SK-N-SH (cell line): ENCODE data around the gene MALAT1. TPM values are rescaled to one million over a fixed set of nuclear protein-coding genes. Genes with fewer than 3 reads are reported as not detected.

Source experiments
- CTCF ChIA-PET: fragments of 300-600, 350-600 bp; formaldehyde crosslinking; extraction: SDS; loops from one replicate; lab custom pipeline; 2021; lab: Yijun Ruan, JAX
- POLR2A ChIA-PET: fragments of 350-600 bp; sonication (Branson Sonifier 250); formaldehyde crosslinking; extraction: SDS; loops from one replicate; lab custom pipeline; 2020; ENCODE audit warnings: antibody characterized with exemption, inconsistent platforms; lab: Yijun Ruan, JAX
- DNase-seq: peaks from one replicate; pipeline ENCODE4 v3.0.0; 2012
- H2AFZ ChIP-seq: fragments of 200-600 bp; sonication (generic); 2 replicates; pipeline ENCODE4 v1.8.1; 2016; ENCODE audit warnings: antibody characterized with exemption, mild to moderate bottlenecking, low read depth
- H3F3A ChIP-seq: fragments of 200-600 bp; sonication (generic); replicated peaks from 2 replicates; pipeline ENCODE3; 2016; ENCODE audit warnings: antibody characterized with exemption, mild to moderate bottlenecking; ENCODE audit not compliant: insufficient read depth
- H3K27ac ChIP-seq, 2 experiments: fragments of 200-500 bp in 1 of 2; fragments of 200-600 bp in 1 of 2; sonication (Bioruptor generic) in 1 of 2; sonication (generic), shearing (Covaris generic) in 1 of 2; 2 replicates each; pipeline versions ENCODE4 v1.5.1 to v1.6.1; 2014 to 2016; ENCODE audit warnings: low read depth in 2 of 2, inconsistent platforms in 1 of 2, low read length in 1 of 2, mild to moderate bottlenecking in 1 of 2, mixed read lengths in 1 of 2
- H3K27me3 ChIP-seq: fragments of 200-600 bp; sonication (generic), shearing (Covaris generic); 2 replicates; pipeline ENCODE4 v1.6.1; 2016; ENCODE audit warnings: mixed run types; ENCODE audit not compliant: insufficient read depth
- H3K36me3 ChIP-seq, 2 experiments: fragments of 200-500 bp in 1 of 2; fragments of 200-600 bp in 1 of 2; sonication (Bioruptor generic) in 1 of 2; sonication (generic) in 1 of 2; replicated peaks in 1 of 2; 2 replicates each; pipeline versions ENCODE3 to v1.5.1; 2014 to 2016; ENCODE audit warnings: low read length in 1 of 2, mild to moderate bottlenecking in 1 of 2; ENCODE audit not compliant: insufficient read depth in 2 of 2, control insufficient read depth in 1 of 2
- H3K4me1 ChIP-seq, 2 experiments: fragments of 200-500 bp in 1 of 2; fragments of 200-600 bp in 1 of 2; sonication (Bioruptor generic) in 1 of 2; sonication (generic), shearing (Covaris generic) in 1 of 2; 2 replicates each; pipeline versions ENCODE4 v1.5.1 to v1.6.1; 2014 to 2016; ENCODE audit warnings: low read depth in 1 of 2, low read length in 1 of 2, mixed run types in 1 of 2; ENCODE audit not compliant: insufficient read depth in 2 of 2, control insufficient read depth in 1 of 2
- H3K4me2 ChIP-seq: fragments of 200-600 bp; sonication (generic), shearing (Covaris generic); 2 replicates; pipeline ENCODE4 v1.6.1; 2017; ENCODE audit warnings: mixed run types
- H3K4me3 ChIP-seq, 2 experiments: fragments of 200-500 bp in 1 of 2; fragments of 200-600 bp in 1 of 2; sonication (Bioruptor generic) in 1 of 2; sonication (generic), shearing (Covaris generic) in 1 of 2; 2 replicates each; pipeline versions ENCODE4 v1.5.1 to v1.8.1; 2014 to 2016; ENCODE audit warnings: low read depth in 2 of 2, inconsistent platforms in 1 of 2, low read length in 1 of 2, mild to moderate bottlenecking in 1 of 2, mixed read lengths in 1 of 2, moderate library complexity in 1 of 2
- H3K79me2 ChIP-seq: fragments of 200-600 bp; sonication (generic); 2 replicates; pipeline ENCODE4 v1.8.1; 2017; ENCODE audit warnings: mild to moderate bottlenecking; ENCODE audit not compliant: insufficient read depth
- H3K9ac ChIP-seq: fragments of 200-600 bp; sonication (generic); 2 replicates; pipeline ENCODE4 v1.6.1; 2017; ENCODE audit warnings: mixed run types
- H3K9me2 ChIP-seq: fragments of 200-600 bp; sonication (generic); 2 replicates; pipeline ENCODE4 v1.6.1; 2017; ENCODE audit warnings: mixed run types
- H3K9me3 ChIP-seq: fragments of 200-600 bp; sonication (generic); 2 replicates; pipeline ENCODE4 v1.6.1; 2017; ENCODE audit warnings: mixed run types, mild to moderate bottlenecking, moderate library complexity
- H4K20me1 ChIP-seq: fragments of 200-600 bp; sonication (generic); 2 replicates; pipeline ENCODE4 v1.6.1; 2017; ENCODE audit warnings: mild to moderate bottlenecking, mixed run types; ENCODE audit not compliant: insufficient read depth
- CHD2 ChIP-seq: fragments of 150-350 bp; IDR thresholded peaks from 2 replicates; pipeline ENCODE4 v1.6.1; 2018; ENCODE audit warnings: low read length; ENCODE audit not compliant: partially characterized antibody
- CTCF ChIP-seq: fragments of 200-600 bp; sonication (generic); IDR thresholded peaks from 2 replicates; pipeline ENCODE4 v1.6.1; 2017; ENCODE audit warnings: antibody characterized with exemption, mild to moderate bottlenecking, moderate library complexity
- ELF1 ChIP-seq: IDR thresholded peaks from 2 replicates; pipeline ENCODE4 v1.4.0; 2012
- EP300 ChIP-seq, 2 experiments: IDR thresholded peaks; 2 replicates each; pipeline versions ENCODE4 v1.4.0 to v1.6.1; 2012; ENCODE audit warnings: borderline replicate concordance in 1 of 2, low read depth in 1 of 2, low read length in 1 of 2
- FOXJ3 ChIP-seq: sonication (generic); formaldehyde crosslinking; IDR thresholded peaks from 2 replicates; pipeline ENCODE4 v1.5.1; 2020; ENCODE audit warnings: mild to moderate bottlenecking, missing genetic modification reagents
- FOXM1 ChIP-seq: IDR thresholded peaks from 2 replicates; pipeline ENCODE4 v1.4.0; 2012; ENCODE audit warnings: low read depth, mild to moderate bottlenecking
- GABPA ChIP-seq: IDR thresholded peaks from 2 replicates; pipeline ENCODE4 v1.4.0; 2012; ENCODE audit warnings: low read depth, mild to moderate bottlenecking
- GATA2 ChIP-seq: sonication (generic); formaldehyde crosslinking; IDR thresholded peaks from 2 replicates; pipeline ENCODE4 v1.5.0; 2020; ENCODE audit warnings: mild to moderate bottlenecking, missing genetic modification reagents
- IRF3 ChIP-seq: fragments of 150-350 bp; IDR thresholded peaks from 2 replicates; pipeline ENCODE4 v1.6.1; 2016; ENCODE audit warnings: mild to moderate bottlenecking, low read depth, low read length
- JUND ChIP-seq: IDR thresholded peaks from 2 replicates; pipeline ENCODE4 v1.4.0; 2012
- NFIC ChIP-seq: IDR thresholded peaks from 2 replicates; pipeline ENCODE4 v1.4.0; 2012; ENCODE audit warnings: borderline replicate concordance
- POLR2AphosphoS5 ChIP-seq: IDR thresholded peaks from 2 replicates; pipeline ENCODE4 v1.6.1; 2012; ENCODE audit warnings: low read depth, low read length
- RAD21 ChIP-seq: IDR thresholded peaks from 2 replicates; pipeline ENCODE4 v1.6.1; 2012; ENCODE audit warnings: mild to moderate bottlenecking, low read length
- SIN3A ChIP-seq: IDR thresholded peaks from 2 replicates; pipeline ENCODE4 v1.6.1; 2012; ENCODE audit warnings: low read depth, mild to moderate bottlenecking, low read length, moderate library complexity, borderline replicate concordance
- TAF1 ChIP-seq: IDR thresholded peaks from 2 replicates; pipeline ENCODE4 v1.6.1; 2012; ENCODE audit warnings: low read depth, mild to moderate bottlenecking, low read length, moderate library complexity, borderline replicate concordance
- TEAD4 ChIP-seq: IDR thresholded peaks from 2 replicates; pipeline ENCODE4 v1.4.0; 2012; ENCODE audit warnings: mild to moderate bottlenecking, borderline replicate concordance; ENCODE audit not compliant: insufficient read depth
- USF1 ChIP-seq: IDR thresholded peaks from 2 replicates; pipeline ENCODE4 v1.4.0; 2012; ENCODE audit warnings: low read depth, borderline replicate concordance
- YY1 ChIP-seq: IDR thresholded peaks from 2 replicates; pipeline ENCODE4 v1.4.0; 2012; ENCODE audit warnings: low read depth, mild to moderate bottlenecking
- WGBS: methylation state at CpG from one replicate; pipeline ENCODE4 v1.1.6; 2017; ENCODE audit warnings: low lambda C conversion rate; 5-methylcytosine and 5-hydroxymethylcytosine counted together
- polyA plus RNA-seq, 3 experiments: library from polyadenylated mRNA; depleted of rRNA; stranded (reverse); fragments of >200 nt; gene quantifications; 2 replicates each; pipeline ENCODE4 v1.2.3, GENCODE V29; 2012
- TF ChIP-seq, protein P1 (sequence below): IDR thresholded peaks from 2 replicates; pipeline ENCODE4; 2012
- TF ChIP-seq, protein P2 (sequence below): IDR thresholded peaks from 2 replicates; pipeline ENCODE4 v1.4.0; 2012; ENCODE audit warnings: low read depth, borderline replicate concordance

Gene MALAT1
- polyA plus RNA-seq, 1 of the 3 experiments (the other 2 are of a cell fraction) = 285 TPM

GRCh38 chr11:65542738-65543390 is 44.0 kb downstream of the MALAT1 start:
- H3F3A ChIP-seq = peaks cover 33% of the 10 kb centered on the region
- H3K4me3 ChIP-seq = no peak overlapping the region
- H2AFZ ChIP-seq = no peak overlapping the region
- WGBS = 80% methylated on average over 2 of the region's 3 CpGs
- H4K20me1 ChIP-seq = peaks cover 15% of the 10 kb centered on the region
- no peaks in the 10 kb centered on the region for H3K27me3 ChIP-seq
- ChIA-PET POLR2A (no interaction called here), CTCF (interaction anchor here (4.7 to 13.1 kb wide), 4 partner anchors 8 to 28 kb away, joined by 53 to 295 read pairs (median 78); partner anchors contain the start of genes EHBP1L1, FAM89B, SCYL1 and ZNRD2)
- H3K9me2 ChIP-seq = no peaks in the 10 kb centered on the region
- DNase-seq = no peak
- H3K79me2 ChIP-seq = no peaks in the 10 kb centered on the region
- no peaks in the 10 kb centered on the region for H3K9me3 ChIP-seq
- H3K4me2 ChIP-seq = no peak overlapping the region
- peaks cover 0 to 49% of the 10 kb centered on the region in 2 experiments for H3K36me3 ChIP-seq
- H3K27ac ChIP-seq = no peak overlapping the region
- TF ChIP-seq ELF1 (no peak), USF1 (no peak), SIN3A (no peak), CTCF (no peak), RAD21 (no peak), TAF1 (no peak), FOXM1 (no peak), EP300 (IDR thresholded peaks at IDR 0.05; ENCODE audit: borderline replicate concordance in 1 of 2, low read depth in 1 of 2, low read length in 1 of 2) (no peak), GABPA (no peak), GATA2 (no peak), TEAD4 (no peak), FOXJ3 (no peak), POLR2AphosphoS5 (no peak), NFIC (no peak), IRF3 (no peak), YY1 (no peak), CHD2 (no peak), JUND (no peak)
- TF ChIP-seq, protein P1, sequence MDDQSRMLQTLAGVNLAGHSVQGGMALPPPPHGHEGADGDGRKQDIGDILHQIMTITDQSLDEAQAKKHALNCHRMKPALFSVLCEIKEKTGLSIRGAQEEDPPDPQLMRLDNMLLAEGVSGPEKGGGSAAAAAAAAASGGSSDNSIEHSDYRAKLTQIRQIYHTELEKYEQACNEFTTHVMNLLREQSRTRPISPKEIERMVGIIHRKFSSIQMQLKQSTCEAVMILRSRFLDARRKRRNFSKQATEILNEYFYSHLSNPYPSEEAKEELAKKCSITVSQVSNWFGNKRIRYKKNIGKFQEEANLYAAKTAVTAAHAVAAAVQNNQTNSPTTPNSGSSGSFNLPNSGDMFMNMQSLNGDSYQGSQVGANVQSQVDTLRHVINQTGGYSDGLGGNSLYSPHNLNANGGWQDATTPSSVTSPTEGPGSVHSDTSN = no peak
- TF ChIP-seq, protein P2, sequence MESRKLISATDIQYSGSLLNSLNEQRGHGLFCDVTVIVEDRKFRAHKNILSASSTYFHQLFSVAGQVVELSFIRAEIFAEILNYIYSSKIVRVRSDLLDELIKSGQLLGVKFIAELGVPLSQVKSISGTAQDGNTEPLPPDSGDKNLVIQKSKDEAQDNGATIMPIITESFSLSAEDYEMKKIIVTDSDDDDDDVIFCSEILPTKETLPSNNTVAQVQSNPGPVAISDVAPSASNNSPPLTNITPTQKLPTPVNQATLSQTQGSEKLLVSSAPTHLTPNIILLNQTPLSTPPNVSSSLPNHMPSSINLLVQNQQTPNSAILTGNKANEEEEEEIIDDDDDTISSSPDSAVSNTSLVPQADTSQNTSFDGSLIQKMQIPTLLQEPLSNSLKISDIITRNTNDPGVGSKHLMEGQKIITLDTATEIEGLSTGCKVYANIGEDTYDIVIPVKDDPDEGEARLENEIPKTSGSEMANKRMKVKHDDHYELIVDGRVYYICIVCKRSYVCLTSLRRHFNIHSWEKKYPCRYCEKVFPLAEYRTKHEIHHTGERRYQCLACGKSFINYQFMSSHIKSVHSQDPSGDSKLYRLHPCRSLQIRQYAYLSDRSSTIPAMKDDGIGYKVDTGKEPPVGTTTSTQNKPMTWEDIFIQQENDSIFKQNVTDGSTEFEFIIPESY = no peak
- H3K9ac ChIP-seq = no peak overlapping the region
- H3K4me1 ChIP-seq = peaks cover 4 to 12% of the 10 kb centered on the region in 2 experiments; a peak in 1 of 4 replicates
